GM13976 (cell line): ENCODE results near the gene SPACA7.

ENCODE experiments used
- DNase-seq: peaks from one replicate; pipeline ENCODE4 v3.0.0; 2012; ENCODE audit warnings: low spot score
- in situ Hi-C: fragments of 300-500 bp; cut with MboI; formaldehyde crosslinking; loops from one replicate; pipeline ENCODE4 v1.12.0; 2022; ENCODE audit warnings: low sequenced_read_pairs, mixed read lengths, inconsistent platforms; ENCODE audit not compliant: unreplicated experiment
- TF ChIP-seq, protein P1 (sequence below): IDR thresholded peaks from 2 replicates; pipeline ENCODE4 v1.5.1; 2012; ENCODE audit warnings: borderline replicate concordance, mild to moderate bottlenecking; ENCODE audit not compliant: insufficient read depth; ENCODE audit errors: extremely low read depth, missing control alignments, control extremely low read depth

SPACA7 gene

DNA sequence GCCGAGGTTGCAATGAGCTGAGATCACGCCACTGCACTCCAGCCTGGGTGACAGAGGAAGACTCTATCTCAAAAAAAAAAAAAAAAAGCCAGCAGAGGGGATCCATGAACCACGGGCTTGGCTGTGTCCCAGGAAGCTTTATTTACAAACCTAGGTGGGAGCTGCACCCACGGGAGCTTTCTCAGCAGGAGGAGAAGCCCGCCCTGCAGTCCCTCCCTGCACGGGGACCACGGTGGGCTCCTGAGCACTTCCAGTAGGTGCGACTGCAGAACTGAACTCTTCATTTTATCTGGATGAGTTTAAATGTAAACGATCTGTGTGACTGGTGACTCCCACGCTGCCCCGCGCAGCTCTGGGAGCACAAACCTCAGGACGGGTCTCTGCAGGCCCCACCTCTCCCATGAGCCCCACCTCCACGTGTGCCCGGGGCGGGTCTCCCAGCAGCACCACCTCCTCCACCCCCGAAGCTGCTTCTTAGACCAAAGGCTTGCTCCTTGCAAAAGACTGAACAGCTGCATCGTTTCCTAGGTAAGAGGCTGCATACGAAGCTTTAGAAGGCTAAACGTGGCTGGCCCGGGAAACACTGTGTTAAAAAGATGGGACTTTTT lies 66.4 kb downstream of the SPACA7 start:
- in situ Hi-C loops = loop anchor here (25.0 kb wide), 1 partner anchor 980 kb away; no protein-coding TSS in a partner anchor
- TF ChIP-seq, protein P1, sequence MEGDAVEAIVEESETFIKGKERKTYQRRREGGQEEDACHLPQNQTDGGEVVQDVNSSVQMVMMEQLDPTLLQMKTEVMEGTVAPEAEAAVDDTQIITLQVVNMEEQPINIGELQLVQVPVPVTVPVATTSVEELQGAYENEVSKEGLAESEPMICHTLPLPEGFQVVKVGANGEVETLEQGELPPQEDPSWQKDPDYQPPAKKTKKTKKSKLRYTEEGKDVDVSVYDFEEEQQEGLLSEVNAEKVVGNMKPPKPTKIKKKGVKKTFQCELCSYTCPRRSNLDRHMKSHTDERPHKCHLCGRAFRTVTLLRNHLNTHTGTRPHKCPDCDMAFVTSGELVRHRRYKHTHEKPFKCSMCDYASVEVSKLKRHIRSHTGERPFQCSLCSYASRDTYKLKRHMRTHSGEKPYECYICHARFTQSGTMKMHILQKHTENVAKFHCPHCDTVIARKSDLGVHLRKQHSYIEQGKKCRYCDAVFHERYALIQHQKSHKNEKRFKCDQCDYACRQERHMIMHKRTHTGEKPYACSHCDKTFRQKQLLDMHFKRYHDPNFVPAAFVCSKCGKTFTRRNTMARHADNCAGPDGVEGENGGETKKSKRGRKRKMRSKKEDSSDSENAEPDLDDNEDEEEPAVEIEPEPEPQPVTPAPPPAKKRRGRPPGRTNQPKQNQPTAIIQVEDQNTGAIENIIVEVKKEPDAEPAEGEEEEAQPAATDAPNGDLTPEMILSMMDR = no peak
- DNase-seq = no peak

DNA sequence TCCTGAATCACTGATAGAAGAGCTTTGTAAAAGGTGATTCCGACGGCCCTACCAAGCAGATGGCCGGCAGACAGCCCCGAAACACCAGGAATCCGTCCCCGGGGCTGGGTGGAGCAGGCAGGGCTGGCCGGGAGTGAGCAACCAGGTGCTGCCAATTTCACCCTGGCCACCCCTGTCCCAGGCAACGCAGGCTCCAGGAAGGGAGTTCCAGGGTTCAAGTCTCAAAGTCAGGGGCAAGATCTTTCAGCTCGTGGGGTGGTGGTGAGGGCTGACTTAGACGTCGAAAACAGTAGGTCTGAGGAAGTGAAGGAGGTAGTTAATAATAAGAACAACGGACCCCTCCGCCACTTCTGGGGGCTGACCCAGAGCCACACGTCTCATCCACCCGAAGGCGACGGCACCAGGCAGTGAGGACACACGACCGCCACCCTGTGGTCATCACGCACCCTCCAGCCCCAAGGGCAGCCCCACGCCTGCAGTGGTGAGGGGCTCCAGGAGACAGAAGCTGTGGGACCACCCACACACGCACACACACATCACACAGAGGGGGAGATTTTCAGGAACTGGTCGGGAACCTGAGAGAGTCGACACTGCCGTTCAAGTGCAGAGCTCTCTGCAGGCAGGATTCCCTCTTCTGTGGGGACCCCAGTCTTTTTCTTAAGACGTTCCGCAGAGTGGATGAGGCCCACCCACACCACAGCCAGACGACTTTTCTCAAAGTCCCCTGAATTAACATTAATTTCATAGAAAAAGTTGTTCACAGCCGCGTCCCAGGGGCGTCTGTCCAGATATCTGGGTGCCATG lies 67.2 kb downstream of the SPACA7 start:
- no peak for DNase-seq
- in situ Hi-C loops = loop anchor here (25.0 kb wide), 1 partner anchor 981 kb away; no protein-coding TSS in a partner anchor
- TF ChIP-seq, protein P1 = peak; percentile 33

DNA sequence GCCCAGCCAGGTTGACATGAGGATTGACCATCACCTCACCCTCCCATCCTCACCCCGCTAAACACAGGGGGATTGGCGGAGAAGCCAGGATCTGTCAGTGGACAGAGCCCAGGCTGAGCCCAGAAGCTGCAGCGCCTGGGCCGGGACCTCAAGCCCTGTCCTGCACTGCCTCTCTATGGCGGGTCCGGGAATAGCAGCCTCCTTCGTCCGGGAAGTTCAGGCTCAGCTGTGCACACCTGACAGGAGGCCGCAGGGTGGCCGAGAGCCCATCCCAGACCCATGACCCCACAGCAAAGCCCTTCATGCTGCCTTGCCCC lies 67.8 kb downstream of the SPACA7 start:
- peak; percentile 88 for DNase-seq
- in situ Hi-C loops = loop anchor here (25.0 kb wide), 1 partner anchor 982 kb away; no protein-coding TSS in a partner anchor
- TF ChIP-seq, protein P1 = peak; percentile 95

DNA sequence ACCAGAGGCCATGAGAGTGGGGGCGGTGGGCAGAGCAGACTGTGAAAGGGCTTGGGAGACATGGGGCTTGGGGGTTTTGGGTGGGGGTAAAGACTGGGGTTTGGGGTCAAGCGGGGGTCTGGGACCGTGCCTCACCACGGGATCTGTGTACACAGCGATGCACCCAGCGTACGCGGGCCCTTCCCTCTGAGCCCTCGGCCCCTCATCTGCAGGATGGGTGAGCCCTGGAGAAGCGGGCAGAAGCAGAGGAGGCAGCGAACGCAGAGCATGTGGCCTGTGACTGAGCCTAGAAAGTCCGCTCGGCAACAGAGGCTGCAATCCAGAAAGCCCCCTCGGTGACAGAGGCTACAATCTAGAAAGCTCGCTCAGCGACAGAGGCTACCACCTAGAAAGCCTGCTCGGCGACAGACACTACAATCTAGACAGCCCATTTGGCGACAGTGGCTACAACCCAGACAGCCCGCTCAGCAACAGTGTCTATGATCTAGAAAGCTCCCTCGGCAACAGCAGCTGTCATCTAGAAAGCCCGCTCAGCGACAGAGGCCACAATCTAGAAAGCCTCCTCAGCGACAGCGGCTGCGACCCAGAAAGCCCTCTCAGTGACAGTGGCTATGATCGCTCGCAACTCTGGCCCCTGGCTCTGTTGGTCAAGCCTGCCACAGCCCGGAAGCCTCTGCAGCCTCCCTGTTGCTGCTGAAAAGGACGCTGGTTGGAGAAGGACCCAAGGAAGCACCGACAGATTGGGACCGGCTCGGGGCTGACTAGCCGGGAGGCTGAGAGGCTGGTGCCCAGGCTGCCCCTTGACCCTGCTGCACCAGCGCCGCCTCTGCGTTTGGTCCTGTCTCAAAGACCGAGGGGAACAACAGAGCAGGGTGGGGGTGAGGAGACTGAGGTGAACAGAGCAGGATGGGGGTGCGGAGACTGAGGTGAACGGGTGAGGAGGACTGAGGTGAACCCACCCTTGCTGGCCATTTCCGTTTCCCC lies 68.6 kb downstream of the SPACA7 start:
- DNase-seq = no peak
- TF ChIP-seq, protein P1 = no peak
- in situ Hi-C loops = loop anchor here (25.0 kb wide), 1 partner anchor 982 kb away; no protein-coding TSS in a partner anchor

DNA sequence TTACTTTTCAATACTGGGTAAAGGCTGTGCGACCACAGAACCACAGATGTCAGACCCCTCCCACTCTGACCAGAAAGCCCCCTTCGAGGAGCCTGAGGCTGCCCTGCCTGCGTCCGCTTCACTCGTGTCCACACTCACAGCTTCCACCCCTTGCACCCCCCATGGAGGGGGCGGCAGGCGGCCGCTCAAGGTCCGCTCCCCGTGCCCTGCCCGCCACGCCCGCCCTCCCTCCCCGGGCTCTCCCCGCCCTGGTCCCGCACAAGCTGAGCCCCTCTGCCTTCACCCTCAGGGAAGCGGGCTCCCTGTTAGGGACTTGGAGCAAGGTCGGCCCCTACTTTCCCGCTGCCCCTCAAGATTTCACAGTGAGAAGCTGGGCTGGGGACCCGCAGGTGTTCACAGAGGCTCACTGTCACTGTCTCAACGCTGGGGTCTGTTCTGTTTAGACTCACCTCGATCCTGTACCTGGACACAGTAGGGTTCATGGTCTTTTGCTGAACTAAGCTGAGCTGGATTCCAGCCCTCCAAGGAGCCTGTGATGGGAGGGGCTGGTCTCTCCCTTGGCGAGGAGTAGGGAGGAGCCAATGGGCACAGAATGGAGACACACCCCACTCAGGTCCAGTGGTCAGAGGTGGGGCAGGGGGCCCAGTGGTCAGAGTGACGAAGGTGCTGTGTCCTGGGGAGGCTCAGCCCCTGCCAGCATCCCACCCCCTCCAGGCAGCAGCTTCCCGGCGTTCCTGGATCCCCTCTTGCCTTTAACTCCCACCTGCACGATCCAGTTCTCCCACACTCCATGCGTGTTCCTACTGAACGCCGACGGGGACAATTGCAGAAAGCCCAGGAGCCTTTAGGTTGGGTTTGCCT lies 69.5 kb downstream of the SPACA7 start:
- DNase-seq = no peak
- TF ChIP-seq, protein P1 = no peak
- in situ Hi-C loops = loop anchor here (25.0 kb wide), 1 partner anchor 983 kb away; no protein-coding TSS in a partner anchor
